ENCODE data around the gene ZNF354C. TPM values are rescaled to one million over a fixed set of nuclear protein-coding genes. Genes with fewer than 3 reads are reported as not detected.

The ZNF354C gene
- total RNA-seq, 2 donors from 2014 or later: 3.6 to 4.0 TPM

DNA sequence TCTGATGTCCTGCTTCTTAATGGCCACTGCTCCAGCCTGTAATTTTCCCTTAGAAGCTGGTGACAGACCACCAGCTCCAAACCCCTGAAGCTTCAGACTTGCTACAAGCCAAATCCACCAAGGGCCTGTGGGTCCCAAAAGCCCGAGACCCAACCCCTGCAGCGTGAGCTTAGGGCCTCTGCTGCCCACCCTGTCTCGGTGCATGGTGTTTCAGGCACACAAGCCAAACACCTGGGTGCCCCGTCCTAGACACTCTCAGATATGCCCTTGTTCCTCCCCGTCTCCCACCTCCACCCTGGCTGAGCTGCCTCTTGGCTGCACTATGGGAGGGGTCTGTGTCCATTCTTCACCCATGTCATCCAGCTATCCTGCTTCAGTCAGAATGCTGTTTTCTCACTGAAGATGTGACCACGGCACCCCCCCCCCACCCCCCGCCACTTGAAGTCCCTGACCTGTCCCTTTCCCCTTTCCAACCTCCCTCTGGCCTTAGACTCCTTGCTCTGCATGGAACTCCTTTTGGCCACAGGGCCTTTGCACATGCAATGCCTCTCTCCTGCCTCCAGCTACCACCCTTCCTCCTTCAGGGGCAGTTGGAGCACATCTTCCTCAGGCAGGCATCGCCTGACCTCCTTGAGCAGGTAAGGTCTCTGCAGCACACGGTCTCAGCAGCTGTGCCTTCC is 55.8 kb downstream of the ZNF354C start:
- intact Hi-C loops (cut with DNase I): no loop called here
- no peaks in the 10 kb centered on the region for H3K36me3 ChIP-seq (replicated peaks in 1 of 2; ENCODE audit: insufficient read depth in 1 of 2, low read depth in 2 of 2)
- DNase-seq (no peak), ATAC-seq (no peak)
- H3K27ac ChIP-seq: no peak overlapping the region
- 73 to 76% methylated on average over 6 to 9 of the region's 9 CpGs for WGBS, 2 donors
- TF ChIP-seq CTCF (IDR thresholded peaks at IDR 0.05): no peak
- no peaks in the 10 kb centered on the region for H3K27me3 ChIP-seq
- no peak overlapping the region for H3K4me3 ChIP-seq
- no peaks in the 10 kb centered on the region for H3K4me1 ChIP-seq
- H3K9me3 ChIP-seq: peaks cover 0 to 43% (median 2%) of the 10 kb centered on the region in 3 donors

DNA sequence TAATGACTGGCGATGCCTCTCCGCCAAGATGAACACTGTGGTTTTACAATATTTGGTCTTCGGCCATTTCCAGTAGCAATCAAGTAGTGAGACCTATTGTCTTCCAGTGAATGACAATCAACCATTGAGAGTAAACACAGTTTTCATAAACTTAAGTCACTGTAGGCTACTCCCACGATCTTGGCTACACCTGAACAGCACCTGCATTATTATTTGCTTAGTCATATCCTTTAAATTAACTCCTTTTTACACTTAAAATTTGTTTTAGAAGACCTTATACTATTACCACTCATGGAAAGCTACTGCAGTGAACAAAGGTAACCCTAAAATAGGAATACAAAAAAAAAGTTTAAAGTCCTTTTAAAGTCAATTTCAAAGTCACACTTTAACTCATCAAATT is 58.2 kb downstream of the ZNF354C start:
- Histone ChIP-seq H3K4me3 (no peak overlapping the region), H3K27ac (no peak overlapping the region), H3K4me1 (no peaks in the 10 kb centered on the region), H3K27me3 (no peaks in the 10 kb centered on the region), H3K36me3 (replicated peaks in 1 of 2; ENCODE audit: insufficient read depth in 1 of 2, low read depth in 2 of 2) (no peaks in the 10 kb centered on the region), H3K9me3 (peaks cover 0 to 22% (median 2%) of the 10 kb centered on the region in 3 donors)
- intact Hi-C loops (cut with DNase I): no loop called here
- no peak for TF ChIP-seq POLR2A (IDR thresholded peaks at IDR 0.05)
- TF ChIP-seq CTCF (IDR thresholded peaks at IDR 0.05): no peak
- DNase-seq: no peak
- ATAC-seq: no peak
- WGBS, 2 donors: 64 to 66% methylated on average over 4 of the region's 4 CpGs

GRCh38 chr5:179118756-179119414 is 58.7 kb downstream of the ZNF354C start:
- H3K36me3 ChIP-seq (replicated peaks in 1 of 2; ENCODE audit: insufficient read depth in 1 of 2, low read depth in 2 of 2): no peaks in the 10 kb centered on the region
- peaks cover 0 to 19% (median 2%) of the 10 kb centered on the region in 3 donors for H3K9me3 ChIP-seq
- no peaks in the 10 kb centered on the region for H3K4me1 ChIP-seq
- intact Hi-C loops (cut with DNase I): no loop called here
- DNase-seq: no peak
- WGBS, 2 donors: 82% methylated on average over 7 to 10 of the region's 10 CpGs
- no peaks in the 10 kb centered on the region for H3K27me3 ChIP-seq
- ATAC-seq: no peak
- TF ChIP-seq POLR2A (IDR thresholded peaks at IDR 0.05): no peak
- TF ChIP-seq CTCF (IDR thresholded peaks at IDR 0.05): no peak
- no peak overlapping the region for H3K27ac ChIP-seq
- no peak overlapping the region for H3K4me3 ChIP-seq

DNA sequence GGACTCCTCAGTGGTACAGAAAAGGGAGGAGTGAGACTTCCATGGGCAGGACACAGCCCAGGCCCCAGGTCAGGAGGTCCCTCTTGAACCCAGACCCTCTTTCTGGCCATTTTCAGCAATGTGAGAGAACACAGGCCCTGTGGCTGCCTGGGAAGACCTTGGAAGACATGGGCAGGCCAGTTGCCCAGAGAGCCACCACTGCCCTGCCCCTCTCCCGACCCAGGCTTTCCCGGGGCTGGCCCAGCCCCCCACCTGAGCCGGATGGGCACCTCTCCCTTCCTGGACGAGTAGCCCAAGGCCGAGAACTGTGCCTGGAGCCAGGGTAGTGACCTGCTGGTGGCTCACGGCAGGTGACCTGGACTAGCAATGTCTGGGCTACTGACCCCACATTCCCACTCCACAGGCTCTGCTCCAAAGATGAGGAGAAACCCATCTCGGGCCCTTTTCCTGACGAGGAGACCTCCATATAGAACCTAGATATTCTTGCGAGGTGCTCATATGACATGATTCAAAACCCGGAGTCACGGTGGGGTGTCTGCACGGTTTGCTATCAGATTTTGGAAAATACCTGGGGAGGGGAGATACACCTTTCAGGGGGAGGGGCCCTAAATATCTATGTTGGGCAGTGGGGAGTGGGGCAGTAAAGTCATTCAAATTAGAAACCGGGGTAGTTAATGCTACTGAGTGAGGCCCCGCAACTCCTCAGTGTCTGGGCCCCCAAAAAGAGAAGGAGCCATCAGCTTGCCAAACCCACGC is 59.4 kb downstream of the ZNF354C start:
- H3K4me3 ChIP-seq: no peak overlapping the region
- H3K4me1 ChIP-seq: no peaks in the 10 kb centered on the region
- WGBS, 2 donors: 78 to 89% methylated on average over 9 to 15 of the region's 15 CpGs
- ATAC-seq (no peak), DNase-seq (no peak)
- H3K27ac ChIP-seq: no peak overlapping the region
- TF ChIP-seq CTCF (IDR thresholded peaks at IDR 0.05): no peak
- no peak for TF ChIP-seq POLR2A (IDR thresholded peaks at IDR 0.05)
- H3K27me3 ChIP-seq: no peaks in the 10 kb centered on the region
- intact Hi-C loops (cut with DNase I): no loop called here
- no peaks in the 10 kb centered on the region for H3K36me3 ChIP-seq (replicated peaks in 1 of 2; ENCODE audit: insufficient read depth in 1 of 2, low read depth in 2 of 2)
- peaks cover 0 to 12% (median 0%) of the 10 kb centered on the region in 3 donors for H3K9me3 ChIP-seq
